Gastroesophageal sphincter (tissue), 3 donors: ENCODE measurements around the gene MZT2B.
"Not testable (repeated sequence)": the region's sequence is repeated elsewhere in the genome, so short reads cannot be mapped to it uniquely, and the experiment has no call there.

Experiments
- EP300 ChIP-seq: sonication (generic); formaldehyde crosslinking; IDR thresholded peaks from one replicate; pipeline ENCODE4 v1.6.1; 2017; ENCODE audit warnings: antibody characterized with exemption, mild to moderate bottlenecking
- POLR2A ChIP-seq, 2 donors: fragments of 450-650 bp; IDR thresholded peaks; one replicate each; pipeline ENCODE4 v1.6.1; 2017; ENCODE audit warnings: antibody characterized with exemption in 2 of 2, mild to moderate bottlenecking in 2 of 2, moderate library complexity in 1 of 2
- POLR2AphosphoS5 ChIP-seq: sonication (generic); formaldehyde crosslinking; IDR thresholded peaks from one replicate; pipeline ENCODE4 v1.6.1; 2017; ENCODE audit warnings: antibody characterized with exemption
- TF ChIP-seq, protein P1 (sequence below), 4 experiments: fragments of 200-600 bp in 2 of 4; fragments of 450-650 bp in 2 of 4; sonication (generic) in 1 of 4; IDR thresholded peaks; one replicate each; pipeline ENCODE4 v1.5.1; 2017 to 2019; ENCODE audit warnings: antibody characterized with exemption in 4 of 4, mild to moderate bottlenecking in 2 of 4, moderate library complexity in 2 of 4

- TF ChIP-seq, protein P1, sequence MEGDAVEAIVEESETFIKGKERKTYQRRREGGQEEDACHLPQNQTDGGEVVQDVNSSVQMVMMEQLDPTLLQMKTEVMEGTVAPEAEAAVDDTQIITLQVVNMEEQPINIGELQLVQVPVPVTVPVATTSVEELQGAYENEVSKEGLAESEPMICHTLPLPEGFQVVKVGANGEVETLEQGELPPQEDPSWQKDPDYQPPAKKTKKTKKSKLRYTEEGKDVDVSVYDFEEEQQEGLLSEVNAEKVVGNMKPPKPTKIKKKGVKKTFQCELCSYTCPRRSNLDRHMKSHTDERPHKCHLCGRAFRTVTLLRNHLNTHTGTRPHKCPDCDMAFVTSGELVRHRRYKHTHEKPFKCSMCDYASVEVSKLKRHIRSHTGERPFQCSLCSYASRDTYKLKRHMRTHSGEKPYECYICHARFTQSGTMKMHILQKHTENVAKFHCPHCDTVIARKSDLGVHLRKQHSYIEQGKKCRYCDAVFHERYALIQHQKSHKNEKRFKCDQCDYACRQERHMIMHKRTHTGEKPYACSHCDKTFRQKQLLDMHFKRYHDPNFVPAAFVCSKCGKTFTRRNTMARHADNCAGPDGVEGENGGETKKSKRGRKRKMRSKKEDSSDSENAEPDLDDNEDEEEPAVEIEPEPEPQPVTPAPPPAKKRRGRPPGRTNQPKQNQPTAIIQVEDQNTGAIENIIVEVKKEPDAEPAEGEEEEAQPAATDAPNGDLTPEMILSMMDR (IDR thresholded peaks at IDR 0.05), result not testable (repeated sequence)
- TF ChIP-seq POLR2A (IDR thresholded peaks at IDR 0.05); POLR2AphosphoS5; EP300: not testable (repeated sequence)
These were observed 10.4 kb downstream of the MZT2B start for GRCh38 chr2:130192451-130192850.
